Measurements from ENCODE around the gene KCNQ5. TPM values are rescaled to one million over a fixed set of nuclear protein-coding genes. Genes with fewer than 3 reads are reported as not detected.

KCNQ5 gene
- polyA plus RNA-seq, 1 donor (not counting 4 experiments of a cell fraction or from before 2014, with no cell fraction given): 3.4 TPM

- H3K36me3 ChIP-seq (ENCODE audit: control insufficient read depth in 2 of 2, extremely low read depth in 1 of 2, insufficient read depth in 2 of 2, low read length in 2 of 2): no peaks in the 10 kb centered on the region
- FAIRE-seq (no peak), DNase-seq (ENCODE audit: low read depth, low spot score) (no peak)
- H3K9me3 ChIP-seq (ENCODE audit: control insufficient read depth, low read depth, low read length): no peaks in the 10 kb centered on the region
- H3K27ac ChIP-seq (ENCODE audit: control insufficient read depth, insufficient read depth, low read length): no peak overlapping the region
- dilution Hi-C loops (cut with MboI; ENCODE audit: extremely low pct_ligation_motif_present, low sequenced_read_pairs): no loop called here
- no peaks in the 10 kb centered on the region for H3K9me1 ChIP-seq (ENCODE audit: control insufficient read depth, extremely low read depth, insufficient read depth, low read length)
- no peak overlapping the region for H3K4me3 ChIP-seq (ENCODE audit: control insufficient read depth in 2 of 3, extremely low read depth in 1 of 3, insufficient read depth in 2 of 3, low read depth in 1 of 3, low read length in 3 of 3)
- H3K9ac ChIP-seq (ENCODE audit: control insufficient read depth, extremely low read depth, insufficient read depth, low read length): no peak overlapping the region
- TF ChIP-seq CTCF (optimal IDR thresholded peaks at IDR 0.05 in 1 of 3, IDR thresholded peaks at IDR 0.05 in 1 of 3, conservative IDR thresholded peaks at IDR 0.05 in 1 of 3; ENCODE audit: extremely low read depth in 1 of 3, insufficient read depth in 2 of 3, low read length in 3 of 3): no peak
- no peak for TF ChIP-seq EZH2 (IDR thresholded peaks at IDR 0.05; ENCODE audit: low read length)
- H2AFZ ChIP-seq (ENCODE audit: control insufficient read depth, low read length): no peak overlapping the region
- H3K79me2 ChIP-seq (ENCODE audit: control insufficient read depth, insufficient read depth, low read length): no peaks in the 10 kb centered on the region
- no peak overlapping the region for H3K4me2 ChIP-seq (ENCODE audit: control insufficient read depth, extremely low read depth, insufficient read depth, low read depth, low read length)
- no peaks in the 10 kb centered on the region for H3K4me1 ChIP-seq (ENCODE audit: control insufficient read depth, extremely low read depth, insufficient read depth, low read length)
- no peaks in the 10 kb centered on the region for H3K27me3 ChIP-seq (ENCODE audit: control insufficient read depth, extremely low read depth, insufficient read depth, low read length)
- H4K20me1 ChIP-seq (ENCODE audit: control insufficient read depth, extremely low read depth, insufficient read depth, low read length): no peaks in the 10 kb centered on the region
Measured at GRCh38 chr6:72702421-72702820, 80.6 kb downstream of the KCNQ5 start.

- no peaks in the 10 kb centered on the region for H3K36me3 ChIP-seq (ENCODE audit: control insufficient read depth in 2 of 2, extremely low read depth in 1 of 2, insufficient read depth in 2 of 2, low read length in 2 of 2)
- H3K79me2 ChIP-seq (ENCODE audit: control insufficient read depth, insufficient read depth, low read length): no peaks in the 10 kb centered on the region
- dilution Hi-C loops (cut with MboI; ENCODE audit: extremely low pct_ligation_motif_present, low sequenced_read_pairs): no loop called here
- H3K27ac ChIP-seq (ENCODE audit: control insufficient read depth, insufficient read depth, low read length): no peak overlapping the region
- H3K27me3 ChIP-seq (ENCODE audit: control insufficient read depth, extremely low read depth, insufficient read depth, low read length): no peaks in the 10 kb centered on the region
- H3K9me1 ChIP-seq (ENCODE audit: control insufficient read depth, extremely low read depth, insufficient read depth, low read length): no peaks in the 10 kb centered on the region
- no peaks in the 10 kb centered on the region for H3K4me1 ChIP-seq (ENCODE audit: control insufficient read depth, extremely low read depth, insufficient read depth, low read length)
- TF ChIP-seq EZH2 (IDR thresholded peaks at IDR 0.05; ENCODE audit: low read length) (no peak), CTCF (optimal IDR thresholded peaks at IDR 0.05 in 1 of 3, IDR thresholded peaks at IDR 0.05 in 1 of 3, conservative IDR thresholded peaks at IDR 0.05 in 1 of 3; ENCODE audit: extremely low read depth in 1 of 3, insufficient read depth in 2 of 3, low read length in 3 of 3) (no peak)
- peak; percentile 26 for FAIRE-seq
- H3K9me3 ChIP-seq (ENCODE audit: control insufficient read depth, low read depth, low read length): no peaks in the 10 kb centered on the region
- H3K4me3 ChIP-seq (ENCODE audit: control insufficient read depth in 2 of 3, extremely low read depth in 1 of 3, insufficient read depth in 2 of 3, low read depth in 1 of 3, low read length in 3 of 3): no peak overlapping the region
- no peak overlapping the region for H2AFZ ChIP-seq (ENCODE audit: control insufficient read depth, low read length)
- no peak overlapping the region for H3K9ac ChIP-seq (ENCODE audit: control insufficient read depth, extremely low read depth, insufficient read depth, low read length)
- H4K20me1 ChIP-seq (ENCODE audit: control insufficient read depth, extremely low read depth, insufficient read depth, low read length): no peaks in the 10 kb centered on the region
- H3K4me2 ChIP-seq (ENCODE audit: control insufficient read depth, extremely low read depth, insufficient read depth, low read depth, low read length): no peak overlapping the region
- no peak for DNase-seq (ENCODE audit: low read depth, low spot score)
Measured at GRCh38 chr6:72703093-72703492, 81.2 kb downstream of the KCNQ5 start.

Data from keratinocyte (primary cell).